Cardiac fibroblast (primary cell): ENCODE results near the gene PRKAG3.
"Not testable (repeated sequence)": the region's sequence is repeated elsewhere in the genome, so short reads cannot be mapped to it uniquely, and the experiment has no call there.

Experiments
- DNase-seq, 2 donors: peaks; one replicate each; pipeline versions ENCODE4 v3.0.0 to v3.0.0-alpha.2; 2010; ENCODE audit warnings: low read depth in 2 of 2
- H3K4me3 ChIP-seq, 2 donors: replicated peaks in 1 of 2; 1 replicate in 1 of 2; 2 replicates in 1 of 2; pipeline ENCODE4 v1.5.1; 2011; ENCODE audit warnings: low read depth in 2 of 2, low read length in 2 of 2, mild to moderate bottlenecking in 2 of 2, moderate library complexity in 1 of 2
- TF ChIP-seq, protein P1 (sequence below): IDR thresholded peaks from one replicate; pipeline ENCODE4 v1.5.1; 2011; ENCODE audit warnings: low read depth, mild to moderate bottlenecking, low read length, inconsistent platforms

The PRKAG3 gene

GRCh38 chr2:218780046-218780445 is 51.6 kb downstream of the PRKAG3 start:
- H3K4me3 ChIP-seq = no peak overlapping the region
- DNase-seq = no peak
- TF ChIP-seq, protein P1, sequence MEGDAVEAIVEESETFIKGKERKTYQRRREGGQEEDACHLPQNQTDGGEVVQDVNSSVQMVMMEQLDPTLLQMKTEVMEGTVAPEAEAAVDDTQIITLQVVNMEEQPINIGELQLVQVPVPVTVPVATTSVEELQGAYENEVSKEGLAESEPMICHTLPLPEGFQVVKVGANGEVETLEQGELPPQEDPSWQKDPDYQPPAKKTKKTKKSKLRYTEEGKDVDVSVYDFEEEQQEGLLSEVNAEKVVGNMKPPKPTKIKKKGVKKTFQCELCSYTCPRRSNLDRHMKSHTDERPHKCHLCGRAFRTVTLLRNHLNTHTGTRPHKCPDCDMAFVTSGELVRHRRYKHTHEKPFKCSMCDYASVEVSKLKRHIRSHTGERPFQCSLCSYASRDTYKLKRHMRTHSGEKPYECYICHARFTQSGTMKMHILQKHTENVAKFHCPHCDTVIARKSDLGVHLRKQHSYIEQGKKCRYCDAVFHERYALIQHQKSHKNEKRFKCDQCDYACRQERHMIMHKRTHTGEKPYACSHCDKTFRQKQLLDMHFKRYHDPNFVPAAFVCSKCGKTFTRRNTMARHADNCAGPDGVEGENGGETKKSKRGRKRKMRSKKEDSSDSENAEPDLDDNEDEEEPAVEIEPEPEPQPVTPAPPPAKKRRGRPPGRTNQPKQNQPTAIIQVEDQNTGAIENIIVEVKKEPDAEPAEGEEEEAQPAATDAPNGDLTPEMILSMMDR = no peak

- TF ChIP-seq, protein P1 = no peak
- no peak for DNase-seq
- H3K4me3 ChIP-seq = no peak overlapping the region
Observed at GRCh38 chr2:218777276-218777990, 54.2 kb downstream of the PRKAG3 start.

- DNase-seq = no peak
- TF ChIP-seq, protein P1 = no peak
- H3K4me3 ChIP-seq = no peak overlapping the region
Observed at GRCh38 chr2:218776488-218776887, 55.1 kb downstream of the PRKAG3 start.

DNA sequence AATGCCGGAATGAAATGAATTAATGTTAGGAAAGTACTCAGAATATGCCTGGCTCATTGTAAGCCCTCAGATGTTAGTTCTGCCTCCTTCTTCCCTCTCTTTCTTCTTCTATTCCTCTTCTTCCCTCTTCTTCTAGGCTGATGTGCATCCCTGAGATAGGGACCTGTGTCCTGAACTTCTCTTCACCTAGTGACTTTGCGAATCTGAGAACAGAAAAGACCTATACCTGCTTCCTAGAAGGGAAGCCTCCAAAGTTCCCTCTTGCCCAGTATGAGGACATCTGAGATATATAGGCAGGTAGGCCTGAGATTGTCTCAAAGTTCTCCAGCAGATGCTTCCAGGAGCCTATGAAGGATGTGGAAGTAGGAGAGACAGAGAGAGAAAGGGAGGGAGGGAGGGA is 57.7 kb downstream of the PRKAG3 start:
- no peak overlapping the region for H3K4me3 ChIP-seq
- TF ChIP-seq, protein P1 = no peak
- DNase-seq = no peak

DNA sequence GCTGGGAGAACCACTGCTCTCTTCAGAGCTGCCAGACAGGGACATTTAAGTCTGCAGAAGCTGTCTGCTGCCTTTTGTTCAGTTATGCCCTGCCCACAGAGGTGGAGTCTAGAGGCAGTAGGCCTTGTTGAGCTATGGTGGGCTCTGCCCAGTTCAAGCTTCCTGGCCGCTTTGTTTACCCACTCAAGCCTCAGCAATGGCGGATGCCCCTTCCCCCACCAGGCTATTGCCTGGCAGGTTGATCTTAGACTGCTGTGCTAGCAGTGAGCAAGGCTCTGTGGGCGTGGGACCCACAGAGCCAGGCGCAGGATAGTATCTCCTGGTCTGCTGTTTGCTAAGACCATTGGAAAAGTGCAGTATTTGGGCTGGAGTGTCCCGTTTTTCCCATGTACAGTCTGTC is 58.8 kb downstream of the PRKAG3 start:
- not testable (repeated sequence) for H3K4me3 ChIP-seq, DNase-seq
